Immature natural killer cell (primary cell): ENCODE measurements around the gene CMAS. TPM values are rescaled to one million over a fixed set of nuclear protein-coding genes. Genes with fewer than 3 reads are reported as not detected.

Experiments used
- DNase-seq, 3 donors: peaks; one replicate each; pipeline ENCODE4 v3.0.0; 2022; ENCODE audit warnings: mixed read lengths in 1 of 3
- H3K27ac Mint-ChIP-seq, 6 donors: one replicate each; pipeline ENCODE4 v1.8.0; 2020; ENCODE audit warnings: mixed read lengths in 6 of 6, mild to moderate bottlenecking in 5 of 6, inconsistent platforms in 4 of 6, moderate library complexity in 3 of 6
- H3K27me3 Mint-ChIP-seq, 3 donors: one replicate each; pipeline ENCODE4 v1.8.0; 2020 to 2021; ENCODE audit warnings: low read depth in 3 of 3, mild to moderate bottlenecking in 3 of 3, mixed read lengths in 3 of 3, moderate library complexity in 3 of 3, inconsistent platforms in 1 of 3
- H3K36me3 Mint-ChIP-seq, 3 donors: one replicate each; pipeline ENCODE4 v1.8.0; 2020; ENCODE audit warnings: mixed read lengths in 3 of 3, inconsistent platforms in 2 of 3, mild to moderate bottlenecking in 2 of 3
- H3K4me1 Mint-ChIP-seq, 2 donors: one replicate each; pipeline ENCODE4 v1.8.0; 2020; ENCODE audit warnings: inconsistent platforms in 2 of 2, mild to moderate bottlenecking in 2 of 2, mixed read lengths in 2 of 2, moderate library complexity in 1 of 2
- H3K4me3 Mint-ChIP-seq, 5 donors: one replicate each; pipeline ENCODE4 v1.8.0; 2020; ENCODE audit warnings: mild to moderate bottlenecking in 5 of 5, mixed read lengths in 5 of 5, inconsistent platforms in 3 of 5, moderate library complexity in 3 of 5
- H3K9me3 Mint-ChIP-seq, 6 donors: one replicate each; pipeline ENCODE4 v1.8.0; 2020; ENCODE audit warnings: mild to moderate bottlenecking in 6 of 6, mixed read lengths in 6 of 6, inconsistent platforms in 4 of 6, moderate library complexity in 3 of 6
- polyA plus RNA-seq, 3 donors: library from polyadenylated mRNA; unstranded; fragments of 300-500 nt; fragmentation: Illumina TruSeq; gene quantifications; one replicate each; pipeline ENCODE4 v1.2.3, GENCODE V29; 2021

Gene CMAS
- polyA plus RNA-seq, 3 donors from 2014 or later: 30.4 to 40.3 (median 31.6) TPM

DNA sequence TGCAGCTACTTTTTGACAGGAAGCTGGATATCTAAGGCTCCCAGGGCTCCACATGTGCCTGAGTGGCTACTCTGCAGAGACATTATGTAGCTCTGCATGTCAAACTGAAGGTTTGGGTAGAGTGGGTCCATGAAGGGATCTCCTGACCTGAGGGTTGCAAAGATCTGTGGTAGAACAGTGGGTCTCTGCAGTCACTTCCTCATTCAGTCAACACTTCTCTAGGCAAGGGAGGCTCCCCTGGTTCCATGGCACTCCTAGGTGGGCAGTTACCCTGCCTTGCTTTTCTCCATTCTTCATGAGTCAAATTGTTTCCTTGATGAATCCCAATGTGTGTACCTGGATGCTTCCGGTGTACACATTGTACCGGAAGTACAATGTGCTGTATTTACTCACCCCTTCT, 57.4 kb downstream of the CMAS start:
- Mint-ChIP-seq H3K4me3 (no peak overlapping the region), H3K27me3 (peaks cover 1 to 8% (median 3%) of the 10 kb centered on the region in 3 donors), H3K4me1 (peaks cover 0 to 2% of the 10 kb centered on the region in 2 donors), H3K36me3 (no peaks in the 10 kb centered on the region), H3K27ac (no peak overlapping the region), H3K9me3 (no peaks in the 10 kb centered on the region)
- no peak for DNase-seq

DNA sequence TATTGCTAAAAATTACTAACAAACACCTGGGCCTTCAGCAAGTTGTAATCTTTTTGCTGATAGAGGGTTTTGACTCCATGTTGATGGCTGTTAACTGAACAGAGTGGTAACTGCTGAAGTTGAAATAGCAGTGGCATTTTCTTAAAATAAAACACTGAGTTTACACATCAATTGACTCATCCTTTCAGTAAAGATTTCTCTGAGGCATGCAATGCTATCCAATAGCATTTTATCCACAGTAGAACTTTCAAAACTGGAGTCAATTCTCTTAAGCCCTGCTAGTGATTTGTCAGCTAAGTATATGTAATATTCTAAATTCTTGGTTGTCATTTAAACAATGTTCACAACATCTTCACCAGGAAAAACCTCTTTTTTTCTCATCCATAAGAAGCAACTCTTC, 59.5 kb downstream of the CMAS start:
- H3K4me3 Mint-ChIP-seq: no peak overlapping the region
- no peaks in the 10 kb centered on the region for H3K9me3 Mint-ChIP-seq
- H3K27ac Mint-ChIP-seq: no peak overlapping the region
- H3K4me1 Mint-ChIP-seq: peaks cover 0 to 2% of the 10 kb centered on the region in 2 donors
- no peak for DNase-seq
- H3K27me3 Mint-ChIP-seq: peaks cover 4 to 12% (median 5%) of the 10 kb centered on the region in 3 donors
- peaks cover 0 to 4% (median 0%) of the 10 kb centered on the region in 3 donors for H3K36me3 Mint-ChIP-seq

GRCh38 chr12:22110176-22110575, 64.2 kb downstream of the CMAS start:
- H3K36me3 Mint-ChIP-seq: peaks cover 0 to 4% (median 0%) of the 10 kb centered on the region in 3 donors
- H3K9me3 Mint-ChIP-seq: peaks cover 0 to 1% (median 0%) of the 10 kb centered on the region in 6 donors
- H3K4me1 Mint-ChIP-seq: no peaks in the 10 kb centered on the region
- H3K27ac Mint-ChIP-seq: no peak overlapping the region
- no peak for DNase-seq
- H3K27me3 Mint-ChIP-seq: peaks cover 4 to 7% (median 6%) of the 10 kb centered on the region in 3 donors
- H3K4me3 Mint-ChIP-seq: no peak overlapping the region

Other genes with a start within 250 kb of the CMAS start
- gene ABCC9, start 104.8 kb upstream of the CMAS start, polyA plus RNA-seq: not detected